ENCODE results near the gene SRGAP2C.
"Not testable (repeated sequence)": the region's sequence is repeated elsewhere in the genome, so short reads cannot be mapped to it uniquely, and the experiment has no call there.

The SRGAP2C gene

GRCh38 chr1:121187914-121188313 lies 3.1 kb downstream of the SRGAP2C start:
- DNase-seq = not testable (repeated sequence)

GRCh38 chr1:121192512-121192911 lies 7.7 kb downstream of the SRGAP2C start:
- not testable (repeated sequence) for DNase-seq

GRCh38 chr1:121197095-121197882 lies 12.5 kb downstream of the SRGAP2C start:
- DNase-seq = not testable (repeated sequence)

GRCh38 chr1:121199763-121200162 lies 15.0 kb downstream of the SRGAP2C start:
- not testable (repeated sequence) for DNase-seq

- not testable (repeated sequence) for DNase-seq
These were observed 15.5 kb downstream of the SRGAP2C start for GRCh38 chr1:121200232-121200631.

- not testable (repeated sequence) for DNase-seq
These were observed 16.5 kb downstream of the SRGAP2C start for GRCh38 chr1:121200985-121201981.

GRCh38 chr1:121202986-121203385 lies 18.2 kb downstream of the SRGAP2C start:
- DNase-seq = not testable (repeated sequence)

- not testable (repeated sequence) for DNase-seq
These were observed 21.3 kb downstream of the SRGAP2C start for GRCh38 chr1:121205786-121206711.

GRCh38 chr1:121207328-121207727 lies 22.6 kb downstream of the SRGAP2C start:
- not testable (repeated sequence) for DNase-seq

- not testable (repeated sequence) for DNase-seq
These were observed 23.6 kb downstream of the SRGAP2C start for GRCh38 chr1:121208375-121208774.

- not testable (repeated sequence) for DNase-seq
These were observed 26.0 kb downstream of the SRGAP2C start for GRCh38 chr1:121210778-121211177.

- not testable (repeated sequence) for DNase-seq
These were observed 28.7 kb downstream of the SRGAP2C start for GRCh38 chr1:121213491-121213890.

GRCh38 chr1:121214544-121215156 lies 29.9 kb downstream of the SRGAP2C start:
- DNase-seq = not testable (repeated sequence)

- not testable (repeated sequence) for DNase-seq
These were observed 31.1 kb downstream of the SRGAP2C start for GRCh38 chr1:121215699-121216417.

GRCh38 chr1:121216676-121217075 lies 31.9 kb downstream of the SRGAP2C start:
- not testable (repeated sequence) for DNase-seq

GRCh38 chr1:121221770-121222169 lies 37.0 kb downstream of the SRGAP2C start:
- not testable (repeated sequence) for DNase-seq

- not testable (repeated sequence) for DNase-seq
These were observed 39.9 kb downstream of the SRGAP2C start for GRCh38 chr1:121224714-121225113.

- DNase-seq = not testable (repeated sequence)
These were observed 41.6 kb downstream of the SRGAP2C start for GRCh38 chr1:121226295-121226904.

GRCh38 chr1:121226925-121227324 lies 42.1 kb downstream of the SRGAP2C start:
- not testable (repeated sequence) for DNase-seq

- not testable (repeated sequence) for DNase-seq
These were observed 43.0 kb downstream of the SRGAP2C start for GRCh38 chr1:121227544-121228330.
